ENCODE measurements around the gene PGC. TPM values are rescaled to one million over a fixed set of nuclear protein-coding genes. Genes with fewer than 3 reads are reported as not detected.
A peak's percentile ranks its signal among the peaks of the same experiment; 100 is the strongest.

PGC gene
- total RNA-seq, 2 donors from 2014 or later: not detected

DNA sequence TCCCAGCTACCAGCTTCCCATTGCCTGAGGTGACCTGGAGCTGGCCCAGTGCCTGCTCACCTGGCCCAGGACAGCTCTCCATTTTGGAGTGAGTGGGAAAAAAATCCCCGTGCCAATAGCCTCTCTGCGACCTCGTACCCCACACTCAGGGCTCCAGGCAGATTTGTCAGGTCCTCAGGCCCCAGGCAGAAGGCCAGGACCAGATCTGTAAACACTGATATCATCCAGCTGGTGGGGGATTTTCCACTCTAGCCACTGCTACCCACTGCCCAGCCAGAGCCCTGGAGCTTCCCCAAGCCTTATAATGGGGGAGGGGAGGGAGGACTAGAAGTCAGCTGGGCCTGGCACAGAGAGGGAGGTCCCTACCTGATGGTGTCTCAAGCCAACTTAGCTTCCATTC, 1.3 kb upstream of the PGC start:
- Mint-ChIP-seq H3K27ac (no peak overlapping the region), H3K27me3 (peaks cover 0 to 11% of the 10 kb centered on the region in 2 donors), H3K36me3 (no peaks in the 10 kb centered on the region), H3K9me3 (no peaks in the 10 kb centered on the region), H3K4me3 (no peak overlapping the region), H3K4me1 (ENCODE audit: low read depth in 2 of 2) (no peaks in the 10 kb centered on the region)
- ATAC-seq: no peak
- no peak for DNase-seq (ENCODE audit: low spot score)

DNA sequence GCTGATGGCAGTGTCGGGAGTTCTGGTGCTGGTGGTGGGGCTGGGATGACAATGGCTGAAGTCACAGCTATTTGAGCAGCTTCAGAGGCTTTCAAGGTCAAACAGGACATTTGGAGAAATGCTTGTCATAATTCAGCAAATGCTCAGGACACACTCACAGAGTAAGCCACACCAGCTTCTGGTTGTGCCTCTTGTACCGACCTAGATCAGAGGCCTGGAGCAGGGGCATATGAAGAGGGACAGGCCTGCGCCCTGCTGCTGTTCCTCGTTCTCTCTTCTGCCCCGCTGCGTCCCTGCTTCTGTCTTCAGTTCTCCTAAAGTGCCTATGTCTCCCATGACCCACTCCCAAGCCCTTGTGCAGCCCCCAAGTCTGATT, 893 bp upstream of the PGC start:
- DNase-seq (ENCODE audit: low spot score): no peak
- Mint-ChIP-seq H3K36me3 (no peaks in the 10 kb centered on the region), H3K9me3 (no peaks in the 10 kb centered on the region), H3K27me3 (peaks cover 0 to 7% of the 10 kb centered on the region in 2 donors), H3K4me3 (no peak overlapping the region), H3K27ac (no peak overlapping the region), H3K4me1 (ENCODE audit: low read depth in 2 of 2) (no peaks in the 10 kb centered on the region)
- ATAC-seq: no peak

DNA sequence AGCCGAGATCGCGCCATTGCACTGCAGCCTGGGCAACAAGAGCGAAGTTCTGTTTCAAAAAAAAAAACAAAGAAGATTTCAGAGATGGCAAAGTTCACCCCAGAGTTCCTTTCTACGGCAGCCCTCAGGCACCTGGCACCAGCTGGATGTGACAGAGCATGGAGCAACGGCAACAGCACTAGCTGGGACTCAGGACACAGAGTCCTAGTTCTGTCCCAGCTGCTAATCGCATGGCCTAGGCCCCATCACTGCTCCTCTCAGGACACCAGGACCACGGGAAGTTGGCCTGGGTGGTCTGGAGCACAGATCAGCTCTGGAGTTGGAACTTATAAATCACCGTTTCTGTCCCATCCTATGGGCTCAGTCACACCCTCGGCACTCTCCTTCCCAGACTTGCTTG, 1.1 kb downstream of the PGC start:
- DNase-seq (ENCODE audit: low spot score) (no peak), ATAC-seq (no peak)
- Mint-ChIP-seq H3K36me3 (no peaks in the 10 kb centered on the region), H3K9me3 (no peaks in the 10 kb centered on the region), H3K4me3 (no peak overlapping the region), H3K27me3 (peaks cover 0 to 6% of the 10 kb centered on the region in 2 donors), H3K4me1 (ENCODE audit: low read depth in 2 of 2) (no peaks in the 10 kb centered on the region), H3K27ac (no peak overlapping the region)

DNA sequence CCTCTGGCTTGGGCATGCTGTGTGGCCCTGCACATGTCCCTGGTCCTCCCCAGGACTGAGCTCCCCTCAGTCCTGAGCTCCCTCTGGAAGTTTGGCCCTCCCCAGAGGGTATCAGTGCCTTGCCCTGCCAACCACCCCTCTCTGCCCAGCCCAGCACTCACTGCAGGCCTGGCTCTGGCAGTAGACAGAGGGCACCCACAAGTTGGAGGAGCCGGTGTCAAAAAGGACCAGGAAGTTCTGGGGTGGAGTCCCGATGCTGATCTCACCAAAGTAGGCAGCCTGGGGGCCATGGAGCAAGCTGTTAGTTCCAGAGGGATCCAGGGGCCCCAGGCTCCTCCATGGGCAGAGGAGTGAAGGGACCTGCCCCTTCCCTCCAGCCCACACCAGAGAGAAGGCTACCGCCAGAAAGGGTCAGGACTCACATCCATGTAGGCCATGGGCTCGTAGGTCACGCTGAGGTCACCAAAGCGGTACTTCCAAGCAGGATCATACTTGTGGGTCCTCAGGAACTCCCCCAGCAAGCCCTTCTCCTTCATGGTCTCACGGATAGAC, 2.9 kb downstream of the PGC start:
- DNase-seq (ENCODE audit: low spot score): no peak
- no peak for ATAC-seq
- H3K27ac Mint-ChIP-seq: no peak overlapping the region
- H3K36me3 Mint-ChIP-seq: no peaks in the 10 kb centered on the region
- no peak overlapping the region for H3K4me3 Mint-ChIP-seq
- H3K4me1 Mint-ChIP-seq (ENCODE audit: low read depth in 2 of 2): no peaks in the 10 kb centered on the region
- no peaks in the 10 kb centered on the region for H3K9me3 Mint-ChIP-seq
- no peaks in the 10 kb centered on the region for H3K27me3 Mint-ChIP-seq

DNA sequence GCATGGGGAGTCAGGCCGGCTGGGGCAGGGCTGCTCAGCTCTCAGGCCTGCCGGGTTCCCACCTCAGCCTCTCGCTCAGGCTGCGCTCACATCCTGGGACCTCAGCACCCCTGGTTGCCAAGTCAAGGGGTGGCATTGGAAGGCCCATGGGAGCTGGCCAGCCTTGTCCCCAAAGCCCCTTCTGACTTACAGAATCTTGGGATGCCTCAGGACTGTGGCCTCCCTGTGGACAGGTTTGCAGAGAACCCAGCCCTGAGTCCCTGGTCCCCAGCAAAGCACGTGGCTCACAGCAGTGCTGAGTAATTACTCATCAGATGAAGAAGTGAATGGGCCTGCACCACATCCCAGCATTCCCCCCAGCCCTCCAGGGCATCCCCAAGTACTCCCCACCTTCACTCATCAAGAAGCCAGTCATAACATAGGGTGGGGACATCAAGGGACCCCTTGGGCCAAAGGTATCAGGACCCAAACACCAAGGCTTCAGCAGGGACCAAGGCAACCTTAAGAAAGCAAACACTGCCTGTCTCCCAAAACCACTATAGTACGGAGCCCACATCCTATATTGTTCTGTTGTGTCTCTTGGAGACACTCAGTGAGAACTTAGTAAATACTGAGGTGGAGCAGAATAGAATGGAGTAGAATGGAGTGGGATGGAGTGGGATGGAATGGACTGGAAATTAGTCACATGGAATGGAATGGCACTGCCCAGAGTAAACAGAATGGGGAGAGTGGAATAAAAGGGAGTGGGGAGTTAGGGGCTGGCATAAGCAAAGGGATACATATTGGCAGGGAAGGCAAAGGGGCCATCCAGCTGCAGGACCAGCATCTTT, 3.6 kb downstream of the PGC start:
- Mint-ChIP-seq H3K27ac (no peak overlapping the region), H3K27me3 (no peaks in the 10 kb centered on the region), H3K36me3 (no peaks in the 10 kb centered on the region), H3K9me3 (no peaks in the 10 kb centered on the region), H3K4me1 (ENCODE audit: low read depth in 2 of 2) (no peaks in the 10 kb centered on the region), H3K4me3 (no peak overlapping the region)
- no peak for ATAC-seq
- DNase-seq (ENCODE audit: low spot score): no peak

DNA sequence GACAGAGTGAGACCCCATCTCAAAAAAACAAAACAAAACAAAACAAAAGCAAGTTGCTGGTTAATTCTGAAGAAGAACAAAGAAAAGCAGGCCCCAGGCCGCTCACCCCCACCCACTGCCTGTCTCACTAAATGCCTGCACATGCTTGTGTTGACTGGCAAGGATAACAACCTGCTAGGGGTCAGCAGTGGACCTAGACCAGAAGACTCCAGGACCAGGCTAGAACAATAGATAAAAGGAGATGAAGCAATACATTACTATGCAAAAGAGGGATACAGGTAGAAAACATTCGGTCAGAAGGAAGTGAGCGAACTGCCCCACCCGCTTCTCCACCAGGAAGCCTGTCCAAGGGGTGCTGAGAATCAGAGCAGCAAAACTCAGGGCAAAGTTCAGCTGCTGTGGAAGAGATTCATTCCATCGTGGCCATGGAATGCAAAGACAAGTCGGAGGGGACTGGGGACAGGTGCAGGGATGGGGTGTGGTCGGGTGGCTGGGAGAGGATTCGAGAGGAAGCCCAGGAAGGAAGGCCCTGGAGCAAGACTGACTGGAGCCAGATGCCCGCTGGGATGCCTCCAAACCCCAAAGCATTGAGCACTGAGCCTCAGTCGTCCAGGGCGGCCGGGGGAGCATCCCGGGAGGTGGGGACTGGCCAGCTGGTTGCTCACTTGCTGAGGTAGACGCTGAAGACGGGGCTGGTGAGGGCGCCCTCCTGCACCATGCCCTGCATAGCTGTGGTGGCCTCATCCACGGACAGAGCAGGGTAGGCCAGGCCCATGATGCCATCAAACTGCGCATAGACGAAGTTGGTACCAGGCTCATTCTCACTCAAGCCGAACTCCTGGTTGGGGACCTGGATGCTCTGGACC, 5.3 kb downstream of the PGC start:
- H3K9me3 Mint-ChIP-seq: no peaks in the 10 kb centered on the region
- DNase-seq (ENCODE audit: low spot score) (no peak), ATAC-seq (peak in 1 of 2 donors; percentile 18)
- no peak overlapping the region for H3K27ac Mint-ChIP-seq
- H3K4me1 Mint-ChIP-seq (ENCODE audit: low read depth in 2 of 2): no peaks in the 10 kb centered on the region
- no peaks in the 10 kb centered on the region for H3K27me3 Mint-ChIP-seq
- H3K4me3 Mint-ChIP-seq: no peak overlapping the region
- no peaks in the 10 kb centered on the region for H3K36me3 Mint-ChIP-seq

DNA sequence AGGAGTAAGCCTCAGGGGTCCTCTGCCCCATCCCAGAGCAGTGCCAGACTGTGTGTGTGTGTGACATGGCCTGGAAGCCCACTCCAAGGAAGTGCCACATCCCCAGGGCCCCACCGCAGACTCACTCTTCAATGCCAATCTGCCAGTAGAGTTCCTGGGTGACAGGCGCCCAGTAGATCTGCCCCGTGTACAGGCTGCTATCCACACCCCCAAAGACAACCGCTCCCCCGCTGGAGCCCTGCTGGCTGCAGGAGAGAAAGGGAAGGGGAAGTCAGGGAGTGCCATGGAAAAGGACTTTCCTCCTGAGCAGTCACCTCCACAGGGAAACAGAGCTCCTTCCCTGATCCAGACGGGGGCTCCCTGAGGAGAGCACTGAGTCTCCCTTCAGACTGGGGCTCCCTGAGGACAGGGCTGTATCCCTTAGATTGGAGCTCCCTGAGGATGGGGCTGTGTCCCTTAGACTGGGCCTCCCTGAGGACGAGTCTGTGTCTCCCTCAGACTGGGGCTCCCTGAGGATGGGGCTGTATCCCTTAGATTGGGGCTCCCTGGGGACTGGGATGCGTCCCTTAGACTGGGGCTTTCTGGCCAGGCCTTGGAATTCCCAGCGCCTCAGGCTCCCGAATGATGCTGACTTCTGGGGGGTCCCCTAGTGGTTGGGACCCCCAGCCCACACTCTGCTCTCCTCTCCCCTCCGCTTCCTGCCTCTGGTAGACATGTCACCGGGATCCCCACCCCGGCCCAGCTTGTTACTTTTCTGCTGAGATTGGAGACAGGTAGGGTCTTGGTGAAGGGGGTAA, 6.6 kb downstream of the PGC start:
- H3K9me3 Mint-ChIP-seq: no peaks in the 10 kb centered on the region
- H3K27me3 Mint-ChIP-seq: no peaks in the 10 kb centered on the region
- ATAC-seq: no peak
- H3K4me3 Mint-ChIP-seq: no peak overlapping the region
- H3K4me1 Mint-ChIP-seq (ENCODE audit: low read depth in 2 of 2): peaks cover 0 to 3% of the 10 kb centered on the region in 2 donors
- no peak overlapping the region for H3K27ac Mint-ChIP-seq
- no peaks in the 10 kb centered on the region for H3K36me3 Mint-ChIP-seq
- no peak for DNase-seq (ENCODE audit: low spot score)

DNA sequence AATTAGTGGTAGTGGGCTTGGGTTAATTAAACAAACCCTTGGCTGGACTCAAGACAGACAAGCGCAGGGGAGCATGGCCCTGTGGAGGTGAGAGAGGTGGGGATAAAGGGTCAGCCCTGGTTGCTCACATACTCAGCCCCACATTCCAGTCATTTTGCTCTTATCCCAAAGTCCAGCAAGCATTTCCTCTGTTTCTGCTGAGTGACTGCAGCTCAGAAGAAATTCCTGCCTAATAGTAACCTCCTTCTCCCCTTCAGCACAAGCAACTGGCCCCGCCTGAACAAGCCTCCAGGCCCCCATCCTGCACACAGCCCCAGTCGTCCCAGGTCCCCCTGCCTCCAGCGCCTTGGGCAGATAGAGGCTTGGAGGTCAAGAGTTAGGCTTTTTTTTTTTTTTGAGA, 8.2 kb downstream of the PGC start:
- DNase-seq (ENCODE audit: low spot score) (no peak), ATAC-seq (no peak)
- Mint-ChIP-seq H3K4me3 (no peak overlapping the region), H3K4me1 (ENCODE audit: low read depth in 2 of 2) (peaks cover 0 to 4% of the 10 kb centered on the region in 2 donors), H3K27me3 (no peaks in the 10 kb centered on the region), H3K36me3 (no peaks in the 10 kb centered on the region), H3K27ac (no peak overlapping the region), H3K9me3 (no peaks in the 10 kb centered on the region)

DNA sequence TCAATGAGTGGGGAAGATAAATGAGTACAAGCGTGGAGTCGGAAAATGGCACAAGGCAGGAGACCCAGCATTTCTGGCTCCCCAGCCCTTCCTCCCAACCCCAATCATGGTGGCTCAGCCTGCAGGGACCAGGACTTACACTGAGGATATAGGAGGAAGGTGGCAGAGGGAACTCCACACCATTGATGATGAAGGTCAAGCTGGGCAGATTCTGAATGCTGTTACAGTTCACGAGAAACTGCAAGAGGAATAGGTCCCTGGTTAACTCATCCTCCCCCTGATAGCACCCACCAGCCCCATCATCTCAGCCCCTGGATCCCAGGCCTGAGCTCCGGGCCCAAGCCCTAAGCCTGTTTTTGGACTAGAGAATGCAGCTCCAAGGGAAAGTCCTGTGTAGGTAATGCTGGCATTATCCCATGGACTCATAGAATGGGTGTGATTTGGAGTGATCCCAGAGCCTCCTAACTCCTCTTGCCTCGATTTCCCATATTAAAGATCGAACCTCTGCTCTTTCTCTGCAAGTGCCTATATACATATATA, 9.5 kb downstream of the PGC start:
- Mint-ChIP-seq H3K4me1 (ENCODE audit: low read depth in 2 of 2) (peaks cover 2 to 6% of the 10 kb centered on the region in 2 donors), H3K27ac (no peak overlapping the region), H3K36me3 (no peaks in the 10 kb centered on the region), H3K27me3 (no peaks in the 10 kb centered on the region), H3K9me3 (no peaks in the 10 kb centered on the region), H3K4me3 (no peak overlapping the region)
- no peak for ATAC-seq
- no peak for DNase-seq (ENCODE audit: low spot score)

DNA sequence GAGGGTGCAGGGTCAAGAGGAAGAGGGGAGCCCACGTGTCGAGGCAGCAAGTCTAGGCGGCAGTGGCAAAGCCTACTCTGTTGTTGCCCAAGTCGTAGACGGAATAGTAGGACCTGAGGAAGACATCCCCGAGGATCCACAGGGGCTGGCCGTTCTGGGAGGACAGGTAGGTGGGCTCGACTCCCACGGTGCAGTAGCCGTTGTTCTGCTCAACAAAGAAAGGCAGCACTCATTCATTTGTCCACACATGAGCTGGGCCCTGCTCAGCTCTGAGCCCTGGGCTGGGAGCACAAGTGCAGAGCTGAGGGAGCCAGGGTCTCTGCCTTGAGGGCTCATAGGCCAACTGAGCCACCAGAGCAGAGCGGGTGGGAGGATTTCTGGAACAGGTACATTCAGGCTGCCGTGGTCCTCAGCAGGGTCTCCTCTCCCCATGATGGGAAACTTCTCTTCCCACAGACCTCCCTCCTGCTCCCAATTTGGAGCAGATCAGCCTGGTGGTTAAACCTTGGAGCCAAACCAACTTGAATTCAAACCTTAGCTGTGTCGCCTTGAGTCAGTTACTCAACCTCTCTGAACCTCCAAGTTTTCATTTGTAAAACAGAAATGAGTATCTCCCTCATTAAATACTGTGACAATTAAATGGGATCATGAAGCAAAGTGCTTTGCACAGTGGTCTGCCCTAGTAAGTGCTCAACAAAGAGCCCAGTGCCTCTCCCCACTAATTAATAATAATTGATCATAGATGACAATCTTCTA, 10.2 kb downstream of the PGC start:
- Mint-ChIP-seq H3K27ac (no peak overlapping the region), H3K27me3 (no peaks in the 10 kb centered on the region), H3K9me3 (no peaks in the 10 kb centered on the region), H3K4me1 (ENCODE audit: low read depth in 2 of 2) (peaks cover 7 to 10% of the 10 kb centered on the region in 2 donors), H3K36me3 (no peaks in the 10 kb centered on the region), H3K4me3 (no peak overlapping the region)
- DNase-seq (ENCODE audit: low spot score) (no peak), ATAC-seq (no peak)

DNA sequence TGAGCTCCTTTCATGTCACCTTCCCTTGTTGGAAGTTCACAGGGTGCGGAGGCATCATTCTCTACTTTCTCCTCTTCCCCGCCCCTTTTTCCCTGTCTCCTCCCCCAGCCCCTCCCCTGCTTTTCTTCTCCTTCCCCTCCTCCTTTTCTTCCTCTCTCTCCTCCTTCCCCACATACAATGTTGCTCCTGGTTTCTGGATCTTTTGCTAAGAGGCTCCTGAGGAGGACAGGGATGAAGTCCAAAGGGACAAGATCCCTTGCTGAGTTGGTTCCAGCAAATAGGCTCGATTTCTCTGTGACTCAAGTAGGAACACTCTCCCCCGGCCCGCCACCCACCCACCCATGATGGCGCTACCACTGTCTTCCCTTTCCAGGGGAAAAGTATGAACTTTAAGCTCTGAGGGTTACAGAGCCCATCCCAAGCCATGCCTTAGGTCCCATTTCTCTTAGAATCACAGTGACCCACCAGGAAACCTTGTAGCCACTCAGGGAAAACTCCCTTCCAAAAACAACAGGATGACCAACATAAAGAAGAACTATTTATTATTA, 10.9 kb downstream of the PGC start:
- Mint-ChIP-seq H3K27me3 (no peaks in the 10 kb centered on the region), H3K4me1 (ENCODE audit: low read depth in 2 of 2) (peaks cover 13 to 14% of the 10 kb centered on the region in 2 donors), H3K27ac (no peak overlapping the region), H3K4me3 (peak overlapping the region; percentile 77), H3K36me3 (no peaks in the 10 kb centered on the region), H3K9me3 (no peaks in the 10 kb centered on the region)
- ATAC-seq (no peak), DNase-seq (ENCODE audit: low spot score) (no peak)

DNA sequence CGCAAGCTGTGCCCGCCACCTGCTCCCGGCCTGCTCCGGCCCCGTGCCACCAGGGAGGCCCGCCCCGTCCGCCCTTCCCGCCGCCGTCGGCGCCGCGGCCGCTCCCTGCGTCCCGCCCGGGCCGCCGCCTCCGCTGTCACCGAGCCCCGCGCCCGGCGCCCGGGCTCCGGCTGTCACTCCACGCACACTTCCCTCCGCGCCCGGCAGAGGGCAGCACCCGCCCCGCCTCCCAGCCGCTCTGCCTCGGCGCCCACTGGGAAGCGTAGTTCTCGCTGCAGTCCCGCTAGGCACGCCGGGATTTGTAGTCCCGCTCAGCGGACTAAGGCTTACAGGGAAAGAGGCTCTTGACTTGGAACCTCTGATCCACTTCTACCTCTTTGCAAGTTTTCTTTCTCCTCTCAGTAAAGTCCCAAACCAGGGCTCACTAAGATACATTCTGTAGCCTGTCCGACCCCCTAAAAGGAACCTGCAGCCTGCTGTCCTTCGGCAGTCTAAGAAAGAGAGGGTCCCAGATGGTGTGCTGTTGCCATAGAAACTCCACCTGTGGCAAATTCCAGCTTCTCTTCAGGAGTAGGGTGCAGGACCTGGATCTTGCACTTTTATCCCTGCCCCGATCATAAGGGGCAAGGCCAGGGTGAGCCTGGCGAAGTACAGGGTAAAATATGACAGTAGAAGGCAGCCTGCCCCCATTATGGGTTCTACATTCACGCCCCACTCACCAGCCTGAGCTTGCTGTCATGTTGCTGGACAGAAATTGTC, 11.6 kb downstream of the PGC start, which contains the start of gene TFEB:
TSS of gene TFEB (minus strand) at position 182 of the 759 bp plus-strand sequence. CDS start 44,395 bp downstream, outside the sequence.
- peaks cover 17 to 19% of the 10 kb centered on the region in 2 donors for H3K4me1 Mint-ChIP-seq (ENCODE audit: low read depth in 2 of 2)
- peak; percentile 79 to 85 for ATAC-seq
- H3K36me3 Mint-ChIP-seq: no peaks in the 10 kb centered on the region
- H3K27ac Mint-ChIP-seq: peak within 1 kb of the TSS in 1 of 2 donors; percentile 45
- DNase-seq (ENCODE audit: low spot score): peak; percentile 94
- peak within 1 kb of the TSS; percentile 77 for H3K4me3 Mint-ChIP-seq
- no peaks in the 10 kb centered on the region for H3K9me3 Mint-ChIP-seq
- no peaks in the 10 kb centered on the region for H3K27me3 Mint-ChIP-seq

Measured in natural killer cell treated with Interleukin-12 subunit alpha and Interleukin-12 subunit beta and Interleukin-15 and Interleukin-18, amount 100 ng/mL, for 72 hours (primary cell).